Activated CD4-positive, CD25-positive, alpha-beta regulatory T cell treated with anti-CD3 and anti-CD28 coated beads, Interleukin-2, amount 50 U/mL, for 72 hours (primary cell): ENCODE results near the gene DRC7.
"Not testable (repeated sequence)": the region's sequence is repeated elsewhere in the genome, so short reads cannot be mapped to it uniquely, and the experiment has no call there.

Experiments used
- DNase-seq: peaks from one replicate; pipeline ENCODE4 v3.0.0; 2021

Gene DRC7

DNA sequence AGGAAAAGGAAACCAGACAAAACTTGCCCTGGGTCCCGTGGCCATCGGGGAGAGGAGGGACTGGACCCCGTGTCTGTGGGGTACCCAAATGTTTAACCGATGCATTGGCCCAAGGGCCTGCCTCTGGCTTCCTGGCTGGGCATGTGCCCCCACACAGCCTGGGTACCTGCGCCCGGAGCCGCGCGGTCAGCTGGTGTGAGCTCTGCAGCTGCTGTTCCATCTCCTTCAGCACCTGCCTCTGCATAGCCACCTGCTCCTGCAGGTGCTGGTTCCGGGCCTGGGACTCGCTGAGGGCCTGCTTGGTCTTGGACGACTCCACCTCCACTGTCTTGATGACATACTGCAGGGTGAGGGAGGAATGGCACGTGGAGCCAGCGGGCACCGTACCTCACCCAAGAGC lies 75.8 kb downstream of the DRC7 start:
- no peak for DNase-seq

DNA sequence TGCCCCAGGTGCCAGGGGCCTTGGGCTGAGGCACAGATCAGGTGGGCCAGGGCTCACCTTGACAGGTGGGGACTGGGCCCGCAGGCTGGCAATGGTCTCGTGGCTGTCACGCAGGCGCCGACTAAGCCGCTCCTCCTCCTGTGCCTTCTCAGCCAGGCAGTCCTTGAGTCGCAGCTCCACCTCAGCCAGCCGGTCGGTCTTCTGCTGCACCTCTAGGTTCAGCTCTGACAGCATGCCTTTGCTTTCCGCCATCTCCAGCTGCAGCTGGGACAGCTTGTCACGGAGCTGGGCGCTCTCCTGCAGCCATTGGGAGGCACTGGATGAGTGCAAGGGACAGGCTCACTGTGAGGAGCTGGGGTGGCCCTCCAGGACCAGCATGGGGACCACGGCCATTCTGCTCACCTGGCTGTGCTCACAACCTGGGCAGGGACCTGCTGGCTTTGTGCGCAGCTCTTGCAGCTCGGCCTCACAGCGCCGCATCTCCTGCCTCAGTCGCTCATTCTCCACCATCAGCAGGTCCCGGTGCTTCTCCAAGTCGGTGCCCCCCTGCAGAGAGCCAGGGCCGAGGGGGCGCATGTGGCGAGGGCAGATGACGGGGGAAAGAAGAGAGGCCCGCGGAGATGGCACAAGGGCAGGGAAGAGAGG lies 76.7 kb downstream of the DRC7 start:
- DNase-seq: no peak

DNA sequence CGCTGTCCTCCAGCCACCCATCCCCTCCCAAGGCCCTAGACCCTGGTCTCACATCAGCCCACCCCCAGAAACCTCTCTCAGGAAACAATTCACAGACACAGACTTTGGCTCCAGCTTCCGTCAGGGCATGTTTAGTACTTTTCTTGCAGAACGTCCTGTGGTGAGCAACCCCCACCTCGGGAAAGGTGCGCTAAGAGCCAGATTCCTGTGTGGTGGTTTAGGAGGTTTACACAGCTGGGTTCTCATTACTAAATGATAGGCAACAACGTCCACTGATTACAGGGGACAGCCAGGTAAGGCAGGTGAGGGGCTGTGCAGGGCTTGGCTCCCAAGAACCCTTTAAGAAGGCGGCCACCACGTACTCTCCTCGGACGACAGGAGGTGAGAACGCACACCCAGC lies 78.4 kb downstream of the DRC7 start:
- DNase-seq: no peak

DNA sequence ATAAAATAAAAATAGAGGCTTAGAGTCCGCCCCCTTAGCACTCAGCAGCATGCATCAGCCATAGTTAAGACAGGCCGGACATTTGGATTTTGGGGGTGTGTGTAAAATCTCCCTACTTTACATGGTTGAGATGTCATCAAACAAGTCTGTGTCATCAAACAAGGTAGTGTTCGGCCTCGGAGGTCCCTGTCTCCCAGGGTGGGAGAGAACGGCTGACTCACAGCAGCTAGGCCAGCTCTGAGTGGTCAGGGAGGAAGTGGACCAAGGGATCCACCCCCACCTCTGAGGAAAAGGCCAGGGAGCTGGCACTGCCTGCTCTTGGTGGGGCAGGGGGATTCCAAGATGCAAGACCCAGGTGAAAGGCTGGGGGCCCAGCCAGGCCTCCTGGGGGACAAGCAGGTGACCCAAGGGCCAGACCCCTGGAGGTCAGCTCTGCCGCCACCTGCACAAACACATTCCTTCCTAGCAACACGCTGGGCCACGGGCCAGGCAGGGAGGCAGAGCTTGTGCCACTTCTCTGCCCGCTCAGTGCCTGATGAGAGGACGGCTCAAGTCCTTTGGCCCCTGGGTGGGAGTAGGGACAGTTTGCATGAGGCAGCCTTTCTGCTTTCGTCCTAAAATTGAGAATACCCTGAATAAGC lies 79.2 kb downstream of the DRC7 start:
- no peak for DNase-seq

DNA sequence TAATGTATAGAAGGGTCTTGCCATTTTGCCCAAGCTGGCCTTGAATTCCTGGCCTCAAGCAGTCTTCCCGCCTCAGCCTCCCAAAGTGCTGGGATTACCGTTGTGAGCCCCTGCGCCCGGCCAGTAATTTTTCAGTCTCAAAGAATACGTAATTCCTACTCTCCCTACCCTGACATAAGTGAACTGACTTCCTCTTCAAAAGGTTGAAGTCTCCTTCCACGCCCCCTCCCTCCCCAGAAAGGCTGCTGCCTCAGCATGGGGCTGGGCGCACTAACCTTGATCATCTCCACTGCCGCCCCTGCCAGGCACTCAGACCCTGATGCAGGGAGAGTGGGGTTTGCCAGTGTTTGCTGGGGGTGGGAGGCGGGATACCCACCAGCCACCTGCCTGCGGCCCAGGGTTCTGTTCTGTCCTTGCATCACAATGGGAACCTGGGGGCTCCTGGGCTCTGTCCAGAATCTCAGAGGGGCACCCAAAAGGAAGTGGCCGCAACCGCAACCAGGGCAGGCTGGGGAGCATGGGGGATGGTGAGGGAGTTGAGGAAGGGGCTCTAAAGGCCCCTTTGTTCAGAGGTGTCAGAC lies 80.2 kb downstream of the DRC7 start:
- DNase-seq: no peak

DNA sequence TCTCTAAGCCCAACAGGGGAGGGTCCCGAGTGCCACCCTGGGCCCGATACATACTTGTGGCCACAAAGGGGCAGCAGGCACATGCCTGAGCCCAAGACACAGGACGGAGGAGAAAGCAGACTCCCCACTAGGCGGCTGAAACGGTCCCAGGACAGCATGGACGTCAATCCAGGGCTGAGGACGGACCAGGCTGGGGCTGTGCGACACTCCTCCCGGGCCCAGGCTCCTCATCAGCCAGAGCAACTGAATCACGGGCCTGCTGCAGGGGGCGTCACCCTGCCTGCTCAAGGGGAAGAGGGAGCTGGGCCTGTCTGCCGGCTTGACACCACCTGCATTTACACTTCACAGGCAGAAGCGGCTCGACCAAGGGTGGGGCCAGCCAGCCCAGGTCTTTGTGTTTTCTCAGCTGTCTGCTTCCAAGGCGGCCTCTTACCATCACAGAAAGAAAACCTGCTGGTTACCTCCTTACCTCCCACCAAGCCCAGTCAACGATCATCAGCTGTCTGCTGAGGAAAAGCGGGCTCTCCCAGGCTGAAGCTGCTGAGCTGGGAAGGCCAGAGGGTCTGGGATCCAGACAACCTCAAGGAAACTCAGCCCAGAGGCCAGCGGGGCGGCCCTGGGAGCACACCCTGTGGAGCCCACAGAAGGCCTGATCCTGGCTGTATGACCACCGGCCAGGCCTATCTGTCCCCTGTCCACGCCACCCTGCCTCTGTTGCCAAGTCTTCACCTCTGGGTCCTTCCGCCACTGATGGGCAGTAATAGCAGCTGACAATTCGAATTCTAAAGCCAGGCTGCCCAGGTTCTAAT lies 81.3 kb downstream of the DRC7 start:
- DNase-seq: no peak

DNA sequence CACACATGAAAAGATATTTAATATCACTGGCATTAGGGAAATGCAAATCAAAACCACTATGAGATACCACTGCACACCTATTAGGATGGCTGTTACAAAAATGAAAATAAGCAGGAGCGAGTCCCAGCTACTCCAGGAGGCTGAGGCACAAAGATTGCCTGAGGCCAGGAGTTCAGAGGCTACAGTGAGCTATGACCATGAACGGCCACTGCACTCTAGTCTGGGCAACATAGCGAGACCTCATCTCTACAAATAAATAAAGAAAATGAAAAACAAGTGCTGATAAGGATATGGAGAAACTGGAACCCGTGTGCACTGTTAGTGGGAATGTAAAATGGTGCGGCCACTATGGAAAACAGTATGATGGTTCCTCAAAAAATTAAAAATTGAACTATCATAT lies 84.1 kb downstream of the DRC7 start:
- no peak for DNase-seq

DNA sequence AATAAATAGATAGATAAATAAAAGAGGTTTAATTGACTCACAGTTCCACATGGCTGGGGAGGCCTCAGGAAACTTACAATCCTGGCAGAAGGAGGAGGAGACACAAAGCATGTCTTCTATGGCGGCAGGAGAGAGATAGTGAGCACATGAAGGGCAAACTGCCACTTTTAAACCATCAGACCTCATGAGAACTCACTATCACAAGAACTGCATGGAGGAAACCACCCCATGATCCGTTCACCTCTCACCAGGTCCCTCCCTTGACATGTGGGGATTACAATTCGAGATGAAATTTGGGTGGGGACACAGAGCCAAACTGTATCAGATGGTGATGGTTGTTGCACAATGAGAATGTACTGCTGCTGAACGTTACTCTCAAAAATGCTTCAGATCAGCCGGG lies 85.2 kb downstream of the DRC7 start:
- not testable (repeated sequence) for DNase-seq

DNA sequence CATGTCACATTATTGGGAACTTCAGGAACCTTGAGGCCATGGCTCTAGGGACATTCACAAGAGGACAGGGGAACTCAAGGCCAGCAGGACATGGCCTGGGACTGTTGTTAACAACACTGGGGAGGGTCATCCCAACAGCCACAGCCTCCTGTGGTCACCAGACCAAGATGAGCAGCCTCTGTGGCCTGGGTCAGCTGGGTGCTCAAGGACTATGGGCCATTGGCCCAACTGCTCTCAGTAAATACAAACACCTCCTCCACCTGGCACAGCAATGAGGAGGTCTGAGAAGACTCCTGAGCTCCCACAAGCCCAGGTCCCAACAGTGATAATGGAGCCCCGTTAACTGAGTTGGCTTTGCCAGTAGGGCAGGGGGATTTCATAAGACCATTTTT lies 86.7 kb downstream of the DRC7 start:
- no peak for DNase-seq
